HepG2 (cell line): ENCODE measurements around the gene KNL1. TPM values are rescaled to one million over a fixed set of nuclear protein-coding genes. Genes with fewer than 3 reads are reported as not detected.
A peak's percentile ranks its signal among the peaks of the same experiment; 100 is the strongest.

Experiments used
- BHLHE40 ChIP-seq: IDR thresholded peaks from 2 replicates; pipeline ENCODE4 v1.6.1; 2011; ENCODE audit warnings: low read length, improper control_type of control experiment
- CENPT ChIP-seq: sonication (generic); formaldehyde crosslinking; IDR thresholded peaks from 2 replicates; pipeline ENCODE4 v1.8.0; 2022; ENCODE audit warnings: low read depth, mild to moderate bottlenecking, moderate library complexity, missing genetic modification reagents
- CREB3 ChIP-seq: sonication (generic); formaldehyde crosslinking; IDR thresholded peaks from 2 replicates; pipeline ENCODE4 v1.5.0; 2020; ENCODE audit warnings: missing genetic modification reagents
- FOXC1 ChIP-seq: sonication (generic); formaldehyde crosslinking; IDR thresholded peaks from 2 replicates; pipeline ENCODE4 v1.8.0; 2022; ENCODE audit warnings: mild to moderate bottlenecking, missing genetic modification reagents, borderline replicate concordance
- GABPA ChIP-seq, 2 experiments: IDR thresholded peaks; 2 replicates each; pipeline ENCODE4 v1.6.1; 2011 to 2016; ENCODE audit warnings: low read depth in 2 of 2, low read length in 1 of 2, missing biosample characterization in 1 of 2, missing genetic modification characterization in 1 of 2
- NR3C1 ChIP-seq: sonication (generic); formaldehyde crosslinking; IDR thresholded peaks from 2 replicates; pipeline ENCODE4 v1.4.0; 2020; ENCODE audit warnings: missing genetic modification reagents
- RBAK ChIP-seq: sonication (generic); formaldehyde crosslinking; IDR thresholded peaks from 2 replicates; pipeline ENCODE4 v1.5.1; 2020; ENCODE audit warnings: mild to moderate bottlenecking, missing genetic modification reagents
- SAP130 ChIP-seq: IDR thresholded peaks from 2 replicates; pipeline ENCODE4 v1.6.1; 2016; ENCODE audit warnings: low read depth
- SRY ChIP-seq: sonication (generic); formaldehyde crosslinking; IDR thresholded peaks from 2 replicates; pipeline ENCODE4 v1.8.0; 2022; ENCODE audit warnings: mild to moderate bottlenecking, missing genetic modification reagents
- TAF1 ChIP-seq: sonication (generic); formaldehyde crosslinking; IDR thresholded peaks from 2 replicates; pipeline ENCODE4 v1.4.0; 2020; ENCODE audit warnings: missing genetic modification reagents
- ZBTB46 ChIP-seq: sonication (generic); formaldehyde crosslinking; IDR thresholded peaks from 2 replicates; pipeline ENCODE4 v1.4.0; 2020; ENCODE audit warnings: mild to moderate bottlenecking, missing genetic modification reagents, borderline replicate concordance
- ZFP36 ChIP-seq: fragments of 150-350 bp; IDR thresholded peaks from 2 replicates; pipeline ENCODE4 v1.6.1; 2018; ENCODE audit warnings: borderline replicate concordance, low read length, low read depth; ENCODE audit not compliant: partially characterized antibody
- ZNF362 ChIP-seq: sonication (generic); formaldehyde crosslinking; IDR thresholded peaks from 2 replicates; pipeline ENCODE4 v1.4.0; 2020; ENCODE audit warnings: missing genetic modification reagents, mild to moderate bottlenecking, borderline replicate concordance
- ZNF549 ChIP-seq: sonication (generic); formaldehyde crosslinking; IDR thresholded peaks from 2 replicates; pipeline ENCODE4 v1.5.0; 2020; ENCODE audit warnings: missing genetic modification reagents
- ZNF678 ChIP-seq: sonication (generic); formaldehyde crosslinking; IDR thresholded peaks from 2 replicates; pipeline ENCODE4 v1.4.0; 2020; ENCODE audit warnings: mild to moderate bottlenecking, missing genetic modification reagents
- ZNF737 ChIP-seq: sonication (generic); formaldehyde crosslinking; IDR thresholded peaks from 2 replicates; pipeline ENCODE4 v1.5.0; 2020; ENCODE audit warnings: missing genetic modification reagents, mild to moderate bottlenecking, borderline replicate concordance
- ZNF780A ChIP-seq: sonication (generic); formaldehyde crosslinking; IDR thresholded peaks from 2 replicates; pipeline ENCODE4 v1.8.0; 2022; ENCODE audit warnings: mild to moderate bottlenecking, missing genetic modification reagents, moderate library complexity
- polyA plus RNA-seq, 8 experiments: library from polyadenylated mRNA; depleted of rRNA in 3 of 8; stranded (reverse) in 7 of 8; unstranded in 1 of 8; fragments of >200 nt; fragmentation: Illumina TruSeq in 4 of 8; extraction: Trizol in 4 of 8; gene quantifications; 2 replicates each; pipeline versions ENCODE4 v1.2.1 to v1.2.3, GENCODE V29; 2011 to 2016; ENCODE audit warnings: low read depth in 4 of 8, missing spikeins in 1 of 8, mixed read lengths in 1 of 8; ENCODE audit not compliant: insufficient read depth in 1 of 8
- total RNA-seq, 5 experiments: library from RNA; depleted of rRNA; stranded (reverse); fragments of >200 nt; fragmentation: Illumina TruSeq; extraction: Trizol; gene quantifications; 2 replicates each; pipeline ENCODE4 v1.2.3, GENCODE V29; 2016; ENCODE audit warnings: low read depth in 1 of 5
- TF ChIP-seq, protein P1 (sequence below), 2 experiments: IDR thresholded peaks; 2 replicates each; pipeline ENCODE4 v1.6.1; 2011 to 2012; ENCODE audit warnings: low read length in 2 of 2, borderline replicate concordance in 1 of 2, low read depth in 1 of 2, mild to moderate bottlenecking in 1 of 2, moderate library complexity in 1 of 2
- TF ChIP-seq, protein P2 (sequence below): sonication (generic); formaldehyde crosslinking; IDR thresholded peaks from 2 replicates; pipeline ENCODE4 v1.5.0; 2020; ENCODE audit warnings: mild to moderate bottlenecking, missing genetic modification reagents

The KNL1 gene
- total and polyA plus RNA-seq, 2 of the 13 experiments (the other 11 are each of a cell fraction or from before 2014, with no cell fraction given) = 8.0 to 21.4 TPM

DNA sequence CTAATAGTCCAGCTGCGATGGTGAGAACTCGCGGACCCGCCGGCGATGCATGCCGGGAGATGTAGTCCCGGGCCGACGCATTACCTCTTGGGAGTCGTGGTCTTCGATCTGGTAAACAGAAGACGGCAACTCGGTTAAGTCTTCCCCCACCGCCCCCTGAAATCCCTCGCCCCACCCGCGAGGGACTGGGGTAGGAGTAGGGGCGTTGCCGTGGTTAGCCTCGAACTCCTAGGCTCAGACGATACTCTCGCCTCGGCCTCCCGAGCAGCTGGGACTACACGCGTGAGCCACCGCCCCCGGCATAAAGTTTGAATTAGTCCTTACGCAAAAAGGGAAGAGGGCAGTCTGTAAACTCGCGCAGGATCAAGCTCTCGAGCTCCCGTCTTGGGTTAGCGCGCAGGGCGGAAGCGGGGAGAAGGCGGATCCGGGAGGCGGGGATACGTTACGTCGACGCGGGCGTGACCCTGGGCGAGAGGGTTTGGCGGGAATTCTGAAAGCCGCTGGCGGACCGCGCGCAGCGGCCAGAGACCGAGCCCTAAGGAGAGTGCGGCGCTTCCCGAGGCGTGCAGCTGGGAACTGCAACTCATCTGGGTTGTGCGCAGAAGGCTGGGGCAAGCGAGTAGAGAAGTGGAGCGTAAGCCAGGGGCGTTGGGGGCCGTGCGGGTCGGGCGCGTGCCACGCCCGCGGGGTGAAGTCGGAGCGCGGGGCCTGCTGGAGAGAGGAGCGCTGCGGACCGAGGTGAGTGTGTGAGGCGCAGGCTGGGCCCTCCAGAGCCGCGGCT, 100.8 kb downstream of the KNL1 start, which contains the start of gene RAD51 (continued):
- TF ChIP-seq FOXC1 (CRISPR knock-in tag) (no peak; the same call in 1 of the 2 replicates), ZBTB46 (CRISPR knock-in tag) (no peak), SAP130 (peak; percentile 100), ZFP36 (no peak), CREB3 (0 out of 2 replicates have a peak, but pooled peaks have one; percentile 81), ZNF737 (CRISPR knock-in tag) (no peak), SRY (CRISPR knock-in tag) (peak; percentile 61; the same call in 1 of the 2 replicates), RBAK (no peak), NR3C1 (CRISPR knock-in tag) (no peak), GABPA (IDR thresholded peaks at IDR 0.05; ENCODE audit: low read depth, low read length) (peak; percentile 62), GABPA (CRISPR knock-in tag; IDR thresholded peaks at IDR 0.05; ENCODE audit: low read depth) (peak; percentile 88), ZNF678 (CRISPR knock-in tag) (no peak), CENPT (CRISPR knock-in tag) (no peak; the same call in 1 of the 2 replicates), ZNF549 (CRISPR knock-in tag) (no peak), ZNF362 (no peak), BHLHE40 (peak; percentile 3; the same call in 1 of the 2 replicates), TAF1 (peak; percentile 79), ZNF780A (CRISPR knock-in tag) (no peak)
- TF ChIP-seq, protein P1, sequence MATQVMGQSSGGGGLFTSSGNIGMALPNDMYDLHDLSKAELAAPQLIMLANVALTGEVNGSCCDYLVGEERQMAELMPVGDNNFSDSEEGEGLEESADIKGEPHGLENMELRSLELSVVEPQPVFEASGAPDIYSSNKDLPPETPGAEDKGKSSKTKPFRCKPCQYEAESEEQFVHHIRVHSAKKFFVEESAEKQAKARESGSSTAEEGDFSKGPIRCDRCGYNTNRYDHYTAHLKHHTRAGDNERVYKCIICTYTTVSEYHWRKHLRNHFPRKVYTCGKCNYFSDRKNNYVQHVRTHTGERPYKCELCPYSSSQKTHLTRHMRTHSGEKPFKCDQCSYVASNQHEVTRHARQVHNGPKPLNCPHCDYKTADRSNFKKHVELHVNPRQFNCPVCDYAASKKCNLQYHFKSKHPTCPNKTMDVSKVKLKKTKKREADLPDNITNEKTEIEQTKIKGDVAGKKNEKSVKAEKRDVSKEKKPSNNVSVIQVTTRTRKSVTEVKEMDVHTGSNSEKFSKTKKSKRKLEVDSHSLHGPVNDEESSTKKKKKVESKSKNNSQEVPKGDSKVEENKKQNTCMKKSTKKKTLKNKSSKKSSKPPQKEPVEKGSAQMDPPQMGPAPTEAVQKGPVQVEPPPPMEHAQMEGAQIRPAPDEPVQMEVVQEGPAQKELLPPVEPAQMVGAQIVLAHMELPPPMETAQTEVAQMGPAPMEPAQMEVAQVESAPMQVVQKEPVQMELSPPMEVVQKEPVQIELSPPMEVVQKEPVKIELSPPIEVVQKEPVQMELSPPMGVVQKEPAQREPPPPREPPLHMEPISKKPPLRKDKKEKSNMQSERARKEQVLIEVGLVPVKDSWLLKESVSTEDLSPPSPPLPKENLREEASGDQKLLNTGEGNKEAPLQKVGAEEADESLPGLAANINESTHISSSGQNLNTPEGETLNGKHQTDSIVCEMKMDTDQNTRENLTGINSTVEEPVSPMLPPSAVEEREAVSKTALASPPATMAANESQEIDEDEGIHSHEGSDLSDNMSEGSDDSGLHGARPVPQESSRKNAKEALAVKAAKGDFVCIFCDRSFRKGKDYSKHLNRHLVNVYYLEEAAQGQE (IDR thresholded peaks at IDR 0.05; ENCODE audit: borderline replicate concordance in 1 of 2, low read depth in 1 of 2, low read length in 2 of 2) = 0 out of 4 replicates have a peak, but pooled peaks of 1 of the 2 experiments have one; percentile 4
- TF ChIP-seq, protein P2, sequence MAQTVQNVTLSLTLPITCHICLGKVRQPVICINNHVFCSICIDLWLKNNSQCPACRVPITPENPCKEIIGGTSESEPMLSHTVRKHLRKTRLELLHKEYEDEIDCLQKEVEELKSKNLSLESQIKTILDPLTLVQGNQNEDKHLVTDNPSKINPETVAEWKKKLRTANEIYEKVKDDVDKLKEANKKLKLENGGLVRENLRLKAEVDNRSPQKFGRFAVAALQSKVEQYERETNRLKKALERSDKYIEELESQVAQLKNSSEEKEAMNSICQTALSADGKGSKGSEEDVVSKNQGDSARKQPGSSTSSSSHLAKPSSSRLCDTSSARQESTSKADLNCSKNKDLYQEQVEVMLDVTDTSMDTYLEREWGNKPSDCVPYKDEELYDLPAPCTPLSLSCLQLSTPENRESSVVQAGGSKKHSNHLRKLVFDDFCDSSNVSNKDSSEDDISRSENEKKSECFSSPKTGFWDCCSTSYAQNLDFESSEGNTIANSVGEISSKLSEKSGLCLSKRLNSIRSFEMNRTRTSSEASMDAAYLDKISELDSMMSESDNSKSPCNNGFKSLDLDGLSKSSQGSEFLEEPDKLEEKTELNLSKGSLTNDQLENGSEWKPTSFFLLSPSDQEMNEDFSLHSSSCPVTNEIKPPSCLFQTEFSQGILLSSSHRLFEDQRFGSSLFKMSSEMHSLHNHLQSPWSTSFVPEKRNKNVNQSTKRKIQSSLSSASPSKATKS = no peak
